Breast epithelium (tissue), 4 donors: ENCODE measurements around the gene AP2S1. TPM values are rescaled to one million over a fixed set of nuclear protein-coding genes. Genes with fewer than 3 reads are reported as not detected.

Experiments used
- DNase-seq, 2 donors: peaks; one replicate each; pipeline ENCODE4 v3.0.0-alpha.2; 2019; ENCODE audit warnings: low spot score in 2 of 2
- H3K27ac ChIP-seq, 2 donors: fragments of 200-600 bp; sonication (generic) in 1 of 2; one replicate each; pipeline ENCODE4 v1.5.1; 2016 to 2019; ENCODE audit warnings: mild to moderate bottlenecking in 1 of 2
- H3K27me3 ChIP-seq, 2 donors: fragments of 200-600 bp; sonication (generic) in 1 of 2; one replicate each; pipeline versions ENCODE4 v1.5.1 to v1.6.0; 2017 to 2019; ENCODE audit warnings: control low read depth in 1 of 2, mild to moderate bottlenecking in 1 of 2
- H3K36me3 ChIP-seq: fragments of 200-600 bp; one replicate; pipeline ENCODE4 v1.5.1; 2019
- H3K4me1 ChIP-seq, 2 donors: fragments of 200-600 bp; sonication (generic); one replicate each; pipeline ENCODE4 v1.5.1; 2016 to 2019; ENCODE audit warnings: control low read depth in 1 of 2
- H3K4me3 ChIP-seq, 3 donors: fragments of 200-600 bp; sonication (generic); 1 replicate in 2 of 3; 2 replicates in 1 of 3; pipeline ENCODE4 v1.5.1; 2016 to 2019; ENCODE audit warnings: mild to moderate bottlenecking in 3 of 3, moderate library complexity in 2 of 3
- H3K9me3 ChIP-seq, 2 donors: fragments of 200-600 bp; sonication (generic) in 1 of 2; one replicate each; pipeline ENCODE4 v1.5.1; 2016 to 2019; ENCODE audit warnings: control low read depth in 1 of 2
- CTCF ChIP-seq, 3 donors: fragments of 450-650 bp; IDR thresholded peaks; one replicate each; pipeline ENCODE4 v1.5.1; 2016 to 2017; ENCODE audit warnings: antibody characterized with exemption in 3 of 3, mild to moderate bottlenecking in 3 of 3, moderate library complexity in 3 of 3
- POLR2A ChIP-seq: fragments of 450-650 bp; IDR thresholded peaks from one replicate; pipeline ENCODE4 v1.6.1; 2016; ENCODE audit warnings: antibody characterized with exemption, mild to moderate bottlenecking, moderate library complexity
- POLR2AphosphoS5 ChIP-seq, 3 donors: sonication (generic); formaldehyde crosslinking; IDR thresholded peaks; one replicate each; pipeline ENCODE4 v1.6.1; 2017; ENCODE audit warnings: antibody characterized with exemption in 3 of 3
- intact Hi-C: fragments of 100-400 bp; cut with DNase I; formaldehyde crosslinking; loops from one replicate; pipeline ENCODE4 v1.15.1; 2023; ENCODE audit warnings: low total_unique reads
- total RNA-seq, 3 donors: library from RNA; depleted of rRNA; stranded (reverse); fragments of >200 nt; gene quantifications; one replicate each; pipeline ENCODE4 v1.1.0, GENCODE V29; 2016

The AP2S1 gene
- total RNA-seq, 3 donors from 2014 or later: 63.1 to 108 (median 101) TPM

- Histone ChIP-seq H3K9me3 (no peaks in the 10 kb centered on the region), H3K4me3 (no peak overlapping the region), H3K36me3 (no peaks in the 10 kb centered on the region), H3K4me1 (peaks cover 0 to 16% of the 10 kb centered on the region in 2 donors), H3K27ac (peak overlapping the region; percentile 39 to 76), H3K27me3 (no peaks in the 10 kb centered on the region)
- no peak for DNase-seq
- intact Hi-C loops: no loop called here
- TF ChIP-seq POLR2AphosphoS5 (IDR thresholded peaks at IDR 0.05) (no peak), POLR2A (no peak), CTCF (IDR thresholded peaks at IDR 0.05) (no peak)
Observed at GRCh38 chr19:46868025-46868802, 17.6 kb upstream of the AP2S1 start.

GRCh38 chr19:46867170-46867569 lies 16.5 kb upstream of the AP2S1 start:
- Histone ChIP-seq H3K36me3 (no peaks in the 10 kb centered on the region), H3K4me1 (peaks cover 0 to 16% of the 10 kb centered on the region in 2 donors), H3K27ac (peak overlapping the region; percentile 65 to 76), H3K9me3 (no peaks in the 10 kb centered on the region), H3K4me3 (no peak overlapping the region), H3K27me3 (no peaks in the 10 kb centered on the region)
- intact Hi-C loops: no loop called here
- TF ChIP-seq CTCF (IDR thresholded peaks at IDR 0.05) (no peak), POLR2A (no peak)
- no peak for DNase-seq

- H3K4me3 ChIP-seq: no peak overlapping the region
- intact Hi-C loops: no loop called here
- no peaks in the 10 kb centered on the region for H3K27me3 ChIP-seq
- peak overlapping the region; percentile 65 to 76 for H3K27ac ChIP-seq
- H3K9me3 ChIP-seq: no peaks in the 10 kb centered on the region
- H3K4me1 ChIP-seq: peaks cover 0 to 16% of the 10 kb centered on the region in 2 donors
- no peaks in the 10 kb centered on the region for H3K36me3 ChIP-seq
- no peak for DNase-seq
- no peak for TF ChIP-seq POLR2A
- TF ChIP-seq CTCF (IDR thresholded peaks at IDR 0.05): no peak
- no peak for TF ChIP-seq POLR2AphosphoS5 (IDR thresholded peaks at IDR 0.05)
Observed at GRCh38 chr19:46866407-46867136, 15.9 kb upstream of the AP2S1 start.

GRCh38 chr19:46863818-46864629 lies 13.4 kb upstream of the AP2S1 start:
- DNase-seq: peak; percentile 65 to 68
- TF ChIP-seq POLR2AphosphoS5 (IDR thresholded peaks at IDR 0.05): peak in 2 of 3 donors; percentile 17 to 44
- TF ChIP-seq POLR2A: no peak
- no peaks in the 10 kb centered on the region for H3K27me3 ChIP-seq
- peak overlapping the region; percentile 78 to 93 for H3K27ac ChIP-seq
- no peaks in the 10 kb centered on the region for H3K9me3 ChIP-seq
- intact Hi-C loops: no loop called here
- H3K4me3 ChIP-seq: peak overlapping the region in 2 of 3 donors; percentile 77 to 93
- H3K36me3 ChIP-seq: no peaks in the 10 kb centered on the region
- peaks cover 0 to 19% of the 10 kb centered on the region in 2 donors for H3K4me1 ChIP-seq

- Histone ChIP-seq H3K27me3 (no peaks in the 10 kb centered on the region), H3K9me3 (no peaks in the 10 kb centered on the region), H3K36me3 (no peaks in the 10 kb centered on the region), H3K4me1 (peaks cover 0 to 19% of the 10 kb centered on the region in 2 donors), H3K27ac (peak overlapping the region; percentile 78 to 93), H3K4me3 (peak overlapping the region in 2 of 3 donors; percentile 77 to 93)
- DNase-seq: no peak
- TF ChIP-seq CTCF (IDR thresholded peaks at IDR 0.05): no peak
- no peak for TF ChIP-seq POLR2AphosphoS5 (IDR thresholded peaks at IDR 0.05)
- intact Hi-C loops: no loop called here
Observed at GRCh38 chr19:46862974-46863632, 12.5 kb upstream of the AP2S1 start.
